SK-MEL-5 (cell line): ENCODE data around the gene SMIM14. TPM values are rescaled to one million over a fixed set of nuclear protein-coding genes. Genes with fewer than 3 reads are reported as not detected.
A peak's percentile ranks its signal among the peaks of the same experiment; 100 is the strongest.
"Not testable (repeated sequence)": the region's sequence is repeated elsewhere in the genome, so short reads cannot be mapped to it uniquely, and the experiment has no call there.

Experiments
- DNase-seq: peaks from one replicate; pipeline ENCODE4 v3.0.0-alpha.2; 2016; ENCODE audit warnings: low read depth, low spot score
- in situ Hi-C: cut with HindIII; loops from 2 replicates; pipeline ENCODE4 v1.10.0; 2016; ENCODE audit warnings: low sequenced_read_pairs, high pct_unique_total_duplicates, low pct_unique_long_range_greater_than_20kb
- total RNA-seq: library from RNA; depleted of rRNA; stranded (reverse); fragments of >200 nt; shearing (Covaris generic); gene quantifications from 2 replicates; pipeline ENCODE4 v1.2.3, GENCODE V29; 2014

Gene SMIM14
- total RNA-seq, 1 experiment from 2014 or later = 13.8 TPM

DNA sequence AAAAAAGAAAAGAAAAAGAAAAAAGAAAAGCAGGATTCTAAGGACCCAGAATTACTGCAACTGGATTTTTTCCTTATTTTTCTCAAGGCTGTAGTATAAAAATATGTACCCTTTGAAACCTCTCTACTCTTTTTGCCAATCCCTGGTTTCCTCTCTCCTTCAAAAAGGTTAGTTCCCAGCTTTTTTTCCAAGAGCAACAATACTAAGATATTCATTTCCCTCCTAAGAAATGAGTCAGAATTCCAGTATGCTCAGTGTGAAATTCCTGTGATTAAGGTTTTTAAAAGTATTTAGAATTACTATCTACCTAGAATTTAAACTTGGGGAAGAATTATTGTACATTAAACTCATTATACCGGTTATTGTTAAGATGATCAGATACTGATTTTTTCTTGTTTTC lies 22.0 kb downstream of the SMIM14 start:
- no peak for DNase-seq
- in situ Hi-C loops = no loop called here

DNA sequence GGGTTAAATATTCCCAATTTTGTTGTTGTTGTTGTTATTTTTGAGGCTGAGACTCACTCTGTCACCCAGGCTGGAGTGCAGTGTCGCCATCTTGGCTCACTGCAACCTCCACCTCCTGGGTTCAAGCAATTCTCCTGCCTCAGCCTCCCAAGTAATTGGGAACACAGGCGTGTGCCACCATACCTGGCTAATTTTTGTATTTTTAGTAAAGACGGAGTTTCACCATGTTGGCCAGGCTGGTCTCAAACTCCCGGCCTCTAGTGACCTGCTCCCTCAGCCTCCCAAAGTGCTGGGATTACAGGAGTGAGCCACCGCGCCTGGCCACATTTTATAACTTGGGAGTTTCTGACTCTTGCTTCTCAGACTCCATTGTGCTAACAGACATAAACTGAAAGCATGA lies 22.6 kb downstream of the SMIM14 start:
- DNase-seq, in situ Hi-C loops: not testable (repeated sequence)

DNA sequence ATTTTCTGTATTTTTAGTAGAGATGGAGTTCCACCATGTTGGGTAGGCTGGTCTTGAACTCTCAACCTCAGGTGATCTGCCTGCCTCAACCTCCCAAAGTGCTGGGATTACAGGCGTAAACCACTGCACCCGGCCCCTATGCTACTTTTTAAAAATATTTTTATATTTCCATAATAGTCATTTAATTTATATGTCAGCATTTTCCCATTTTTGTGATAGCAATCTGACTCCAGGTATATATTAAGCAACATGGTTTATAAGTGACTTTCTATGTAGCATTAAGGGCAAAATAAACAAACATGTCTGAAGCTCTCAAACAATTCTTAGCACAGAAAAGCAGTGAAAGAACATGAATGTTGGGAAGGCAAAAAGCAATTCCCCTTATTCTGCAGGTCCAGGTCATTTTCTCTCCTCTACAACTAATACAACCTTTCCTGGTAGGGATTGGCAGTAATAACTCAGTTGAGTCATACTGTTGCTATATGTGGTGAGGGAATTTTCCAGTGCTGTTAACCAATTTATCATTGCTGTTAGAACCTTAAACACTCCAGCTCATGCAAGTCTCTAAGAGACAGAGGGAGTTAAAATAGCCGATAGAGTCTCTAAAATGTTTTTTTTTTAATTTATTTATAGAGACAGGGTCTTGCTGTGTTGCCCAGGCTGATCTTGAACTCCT lies 24.0 kb downstream of the SMIM14 start:
- in situ Hi-C loops = no loop called here
- no peak for DNase-seq

DNA sequence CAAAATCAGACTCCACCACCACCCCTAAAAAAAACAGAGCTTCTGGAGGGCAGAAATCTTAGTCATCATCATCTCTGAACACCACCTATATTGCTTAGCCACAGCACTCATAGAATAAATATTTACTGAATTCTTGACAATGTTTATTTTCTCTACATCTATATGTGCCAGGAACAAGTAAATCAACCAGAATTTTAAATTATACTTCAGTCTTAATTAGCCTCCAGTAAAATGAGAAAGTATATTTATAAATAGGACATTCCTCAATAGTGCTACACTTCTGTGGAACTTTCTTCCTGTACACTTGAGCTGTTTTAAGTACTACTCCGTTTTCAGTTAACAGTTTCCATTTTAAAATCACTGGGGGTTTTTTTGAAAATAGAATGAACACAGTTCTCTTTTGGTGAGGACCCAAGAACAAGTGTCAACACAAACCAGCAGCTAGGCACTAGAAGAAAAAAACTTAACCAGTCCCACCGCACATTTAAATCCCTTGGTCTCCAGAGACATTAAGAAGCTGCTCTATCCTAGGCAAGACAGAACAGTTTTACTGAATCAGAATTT lies 25.5 kb downstream of the SMIM14 start:
- in situ Hi-C loops = no loop called here
- no peak for DNase-seq

DNA sequence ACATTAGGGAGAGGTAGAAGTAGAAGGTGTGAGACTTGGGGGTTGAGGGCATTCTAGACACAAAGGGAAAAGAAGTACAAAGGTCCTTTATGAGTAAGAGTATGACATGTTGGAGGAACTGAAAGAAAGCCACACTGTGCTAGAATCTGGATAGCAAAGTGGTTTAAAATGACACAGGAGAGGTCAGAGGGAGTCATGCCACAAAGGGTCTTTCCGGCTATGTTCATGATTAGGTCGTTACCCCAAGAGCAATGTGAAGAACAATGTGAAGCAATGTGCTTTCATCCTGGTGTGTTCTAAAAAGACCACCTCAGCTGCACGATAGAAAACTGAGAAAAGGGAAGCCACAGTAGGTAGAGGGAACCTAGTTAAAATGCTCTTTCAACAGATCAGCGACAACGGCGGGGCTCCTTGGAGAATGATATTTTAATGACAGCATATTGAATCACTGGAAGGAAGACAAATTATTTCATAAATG lies 29.2 kb downstream of the SMIM14 start:
- in situ Hi-C loops = no loop called here

DNA sequence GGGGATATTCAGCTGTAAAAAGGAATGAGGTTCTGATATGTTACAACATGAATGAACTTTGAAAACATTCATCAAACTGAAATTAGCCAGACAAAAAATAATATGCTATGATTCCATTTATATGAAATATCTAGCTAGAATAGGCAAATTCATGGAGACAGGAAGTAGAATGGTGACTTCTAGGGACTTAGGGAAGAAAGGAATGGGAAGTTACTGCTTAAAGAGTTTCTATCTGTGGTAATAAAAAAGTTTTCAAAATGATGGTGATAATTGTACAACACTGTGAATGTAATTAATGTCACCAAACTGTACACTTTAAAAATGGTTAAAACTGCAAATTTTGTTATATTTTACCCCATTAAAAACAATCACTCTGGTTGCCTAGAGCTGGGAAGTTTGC lies 30.2 kb downstream of the SMIM14 start:
- in situ Hi-C loops = no loop called here
- no peak for DNase-seq

More for the DNA sequence above, 29.2 kb downstream of the SMIM14 start:
- DNase-seq = no peak

DNA sequence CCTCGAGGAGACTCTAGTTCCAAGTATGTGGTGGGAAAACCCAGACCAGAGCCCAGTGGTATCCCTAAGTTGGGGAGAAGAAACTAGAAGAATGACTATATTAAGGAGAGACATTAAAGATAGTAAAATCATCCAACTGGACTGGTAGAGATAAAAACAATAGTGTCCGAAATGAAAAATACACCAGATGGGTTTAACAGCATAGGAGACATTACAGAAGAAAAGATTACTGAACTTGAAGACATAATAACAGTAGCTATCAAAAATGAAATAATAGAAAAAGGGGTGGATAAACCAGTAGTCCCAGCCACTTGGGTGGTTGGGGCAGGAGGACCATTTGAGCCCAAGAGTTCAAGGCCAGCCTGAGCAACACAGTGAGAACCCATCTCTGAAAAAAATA lies 31.9 kb downstream of the SMIM14 start:
- no peak for DNase-seq
- in situ Hi-C loops = no loop called here

DNA sequence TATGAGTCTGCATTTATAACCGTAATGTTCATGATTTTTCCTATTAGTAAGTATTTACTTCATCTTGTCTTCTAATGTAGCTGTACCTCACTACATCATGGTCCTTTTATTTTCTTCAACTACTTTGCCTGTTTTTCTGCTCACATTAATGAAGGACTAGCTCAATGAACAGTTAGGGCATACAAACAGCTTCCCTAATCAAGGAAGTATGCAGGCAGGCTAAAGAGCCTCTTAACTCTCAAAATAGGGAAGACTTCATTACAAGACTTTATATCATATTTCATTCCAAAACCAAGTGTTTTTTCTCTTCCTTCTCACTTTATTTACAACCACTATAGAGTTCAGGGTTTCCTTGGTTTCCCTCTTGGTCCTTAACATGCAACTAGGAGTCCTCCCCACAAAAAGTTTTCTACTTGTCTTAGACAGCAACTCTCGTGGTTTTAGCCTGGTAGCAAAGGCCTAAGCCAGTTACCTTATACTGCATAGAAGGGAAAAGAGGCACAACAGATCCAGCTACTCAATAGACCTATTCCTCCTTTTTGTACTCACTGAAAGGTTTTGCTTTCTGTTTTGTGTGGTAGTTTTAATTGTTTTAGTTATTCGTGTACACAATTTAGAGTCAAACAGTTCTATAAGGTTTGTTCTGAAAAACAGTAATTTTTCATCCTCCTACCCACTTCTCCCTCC lies 40.8 kb downstream of the SMIM14 start:
- no peak for DNase-seq
- in situ Hi-C loops = no loop called here

DNA sequence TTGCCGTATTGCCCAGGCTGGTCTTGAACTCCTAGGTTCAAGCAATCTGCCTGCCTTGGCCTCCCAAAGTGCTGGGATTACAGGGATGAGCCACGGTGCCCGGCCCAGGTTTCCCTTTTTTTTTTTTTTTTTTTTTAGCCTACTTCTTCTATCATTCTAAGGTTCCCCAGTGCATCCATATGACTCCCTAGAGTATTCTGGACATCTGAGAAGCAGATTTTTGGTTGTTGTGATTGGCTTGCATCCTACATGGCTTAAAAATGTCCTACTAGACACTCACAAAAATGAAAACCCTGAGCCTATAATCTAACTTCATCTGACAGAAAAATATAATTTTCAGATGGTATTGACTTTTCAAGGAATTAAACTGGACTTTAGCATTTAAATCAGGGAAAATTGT lies 41.7 kb downstream of the SMIM14 start:
- no peak for DNase-seq
- in situ Hi-C loops = no loop called here

DNA sequence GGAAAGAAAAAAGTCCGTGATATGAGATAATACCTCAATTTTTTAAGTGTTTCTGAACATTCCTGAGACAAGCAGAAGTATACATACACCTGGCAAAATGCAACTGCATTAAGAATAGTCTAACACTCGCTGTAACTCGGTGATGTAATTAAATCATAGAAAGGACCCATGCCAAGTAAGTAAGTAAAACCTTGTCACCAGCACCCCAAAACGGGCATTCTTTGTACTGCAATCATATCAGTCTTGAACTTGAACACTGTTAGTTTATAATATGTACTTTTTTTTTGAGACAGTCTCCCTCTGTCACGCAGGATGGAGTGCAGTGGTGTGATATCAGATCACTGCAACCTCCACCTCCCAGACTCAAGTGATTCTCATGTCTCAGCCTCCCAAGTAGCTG lies 47.4 kb downstream of the SMIM14 start:
- peak; percentile 59 for DNase-seq
- in situ Hi-C loops = no loop called here

DNA sequence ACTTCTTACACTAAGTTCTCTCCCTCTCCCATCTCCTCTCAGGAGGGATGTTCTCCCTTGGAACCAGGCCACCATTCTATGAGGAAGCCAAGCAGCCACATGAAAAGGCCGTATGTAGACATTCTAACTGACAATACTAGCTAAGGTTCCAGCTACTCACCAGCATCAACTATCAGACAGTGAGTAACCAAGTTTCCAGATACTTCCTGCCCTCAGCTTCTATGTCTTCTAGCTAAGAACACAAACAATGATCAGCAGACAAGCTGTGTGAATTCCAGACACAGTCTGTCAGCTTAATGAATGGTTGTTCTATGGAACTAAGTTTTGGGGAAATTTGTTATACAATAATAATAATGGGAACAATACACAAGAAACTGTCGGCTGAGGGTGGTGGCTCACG lies 50.8 kb downstream of the SMIM14 start:
- no peak for DNase-seq
- in situ Hi-C loops = no loop called here

DNA sequence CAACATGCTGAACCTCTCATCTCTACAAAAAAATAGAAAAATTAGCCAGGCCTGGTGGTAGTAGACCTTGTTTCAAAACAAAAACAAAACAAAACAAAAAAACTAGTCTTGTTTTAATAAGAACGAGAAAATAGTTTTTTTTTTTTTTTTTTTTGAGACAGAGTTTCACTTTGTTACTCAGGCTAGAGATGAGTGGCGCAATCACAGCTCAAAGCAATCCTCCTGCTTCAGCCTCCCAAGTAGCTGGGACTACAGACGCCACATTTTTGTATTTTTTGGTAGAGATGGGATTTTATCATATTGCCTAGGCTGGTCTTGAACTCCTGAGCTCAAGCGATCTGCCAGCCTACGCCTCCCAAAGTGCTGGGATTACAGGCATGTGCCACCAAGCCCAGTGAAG lies 63.7 kb downstream of the SMIM14 start:
- DNase-seq = no peak
- in situ Hi-C loops = no loop called here

DNA sequence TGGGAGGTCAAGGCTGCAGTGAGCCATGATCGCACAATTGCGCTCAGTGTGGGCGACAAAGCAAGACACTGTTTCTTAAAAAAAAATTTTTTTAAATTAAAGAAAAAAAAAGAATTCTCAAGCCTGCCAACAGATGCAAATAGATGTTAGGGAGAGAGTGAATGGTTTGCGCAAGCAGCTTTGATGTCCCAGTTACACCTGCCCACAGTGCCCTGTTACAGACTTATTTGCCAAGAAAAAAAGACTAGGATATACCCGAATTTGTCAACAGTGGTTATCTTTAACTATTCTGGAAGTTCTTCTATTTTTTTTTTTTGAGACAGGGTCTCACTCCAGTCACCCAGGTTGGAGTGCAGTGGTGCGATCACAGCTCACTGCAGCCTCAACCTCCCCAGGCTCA lies 67.2 kb downstream of the SMIM14 start:
- in situ Hi-C loops = no loop called here

DNA sequence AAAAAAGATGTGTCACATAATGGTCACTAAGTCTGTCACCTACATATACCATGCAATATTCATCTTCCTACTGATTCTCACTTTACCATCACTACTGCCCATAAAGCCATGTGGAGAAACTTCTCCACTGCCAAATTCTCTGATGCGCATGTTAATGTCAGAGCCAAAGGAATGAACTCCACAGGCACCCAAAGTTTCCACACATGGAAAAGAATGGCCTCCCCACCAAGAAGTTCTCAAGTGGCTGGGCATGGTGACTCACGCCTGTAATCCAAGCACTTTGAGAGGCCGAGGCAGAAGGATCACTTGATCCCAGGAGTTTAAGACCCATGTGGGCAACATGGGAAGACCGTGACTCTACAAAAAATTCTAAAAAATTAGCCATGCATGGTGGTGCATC lies 67.6 kb downstream of the SMIM14 start:
- in situ Hi-C loops = no loop called here
- DNase-seq = no peak

More for the DNA sequence above, 67.2 kb downstream of the SMIM14 start:
- DNase-seq = no peak

DNA sequence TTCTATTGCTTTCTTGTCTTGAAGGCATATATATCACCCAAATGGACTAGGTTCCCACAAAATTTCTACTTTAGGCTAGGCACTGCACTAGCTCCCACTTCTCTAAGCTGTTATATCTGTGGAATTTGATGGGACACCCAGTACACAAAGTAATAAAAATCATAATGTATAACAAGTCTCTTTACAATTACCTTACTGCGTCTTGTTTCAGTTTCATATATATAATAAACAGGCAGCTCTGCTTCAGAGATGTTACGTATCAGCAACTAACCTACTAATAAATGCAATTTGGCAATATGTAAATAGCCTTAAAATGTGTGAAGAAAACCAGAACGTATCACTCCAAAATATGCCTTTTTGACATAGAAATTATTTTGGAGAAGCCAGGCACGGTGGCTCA lies 69.5 kb downstream of the SMIM14 start:
- no peak for DNase-seq
- in situ Hi-C loops = no loop called here

DNA sequence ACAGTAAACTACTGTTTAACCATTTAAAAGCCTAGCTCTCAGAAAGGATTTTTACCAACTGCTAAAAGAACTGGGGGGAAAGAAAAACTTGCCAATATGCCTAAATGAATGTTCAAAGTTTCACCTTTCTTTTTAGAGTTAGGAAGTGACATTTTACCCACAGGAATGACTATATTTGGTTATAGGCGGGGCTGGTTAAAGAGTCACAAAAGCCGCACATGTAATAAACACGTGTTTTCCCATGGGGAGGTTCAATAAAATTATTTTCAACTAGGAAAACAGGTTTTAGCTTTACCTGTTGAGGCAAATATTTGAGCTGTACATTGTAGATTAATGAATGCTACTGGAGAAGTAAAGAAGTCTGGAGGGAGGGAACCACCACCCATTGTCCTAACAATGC lies 69.9 kb downstream of the SMIM14 start:
- in situ Hi-C loops = no loop called here
- no peak for DNase-seq

DNA sequence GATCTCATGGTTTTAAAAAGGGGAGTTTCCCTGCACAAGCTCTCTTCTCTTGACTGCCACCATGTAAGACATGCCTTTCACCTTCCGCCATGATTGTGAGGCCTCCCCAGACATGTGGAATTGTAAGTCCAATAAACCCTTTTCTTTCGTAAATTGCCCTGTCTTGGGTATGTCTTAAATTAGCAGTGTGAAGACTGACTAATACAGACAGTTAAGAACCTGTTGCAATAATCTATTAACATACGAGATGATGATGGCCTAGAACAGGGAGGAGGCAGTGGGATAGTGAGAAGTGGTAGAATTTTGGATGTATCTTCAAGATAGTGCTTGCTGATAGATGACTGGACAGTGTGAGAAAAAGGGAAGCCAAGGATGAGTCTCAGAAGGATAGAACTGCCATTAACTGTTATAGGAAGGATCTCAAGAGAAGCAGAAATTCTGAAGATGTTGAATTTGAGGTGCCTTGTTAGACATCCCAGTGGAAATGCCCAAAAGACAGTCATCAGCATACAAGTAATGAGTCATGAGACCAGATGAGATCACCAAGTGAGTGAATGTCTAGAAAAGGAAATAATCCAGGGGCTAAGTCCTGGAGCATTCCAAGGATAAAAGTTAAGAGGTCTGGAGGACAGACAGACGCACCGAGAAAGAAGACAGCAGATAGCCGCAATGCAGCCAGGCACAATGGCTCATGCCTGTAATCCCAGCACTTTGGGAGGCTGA lies 72.6 kb downstream of the SMIM14 start:
- in situ Hi-C loops = no loop called here

DNA sequence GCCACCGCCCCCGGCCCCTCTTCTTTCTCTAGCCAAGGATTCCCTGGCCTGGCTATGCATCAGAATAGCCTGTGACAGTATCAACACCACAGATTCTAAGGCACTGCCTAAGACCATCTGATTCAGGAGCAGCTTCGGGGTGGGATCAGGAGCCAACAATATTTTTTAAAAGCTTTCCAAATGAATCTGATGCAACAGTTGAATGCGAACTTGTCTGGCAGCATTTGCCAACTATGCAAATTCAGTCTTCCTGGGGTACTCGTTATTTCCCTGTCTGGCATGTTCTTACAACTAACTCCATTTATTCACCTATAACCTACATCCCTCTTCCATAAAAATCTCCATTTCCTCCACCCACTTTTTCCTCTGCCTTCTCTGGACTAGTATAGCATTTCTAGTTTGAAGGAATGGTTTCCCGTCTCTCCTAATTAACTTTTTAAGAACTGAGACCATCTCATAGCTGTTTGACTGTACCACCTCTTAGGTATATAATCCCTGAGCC lies 75.3 kb downstream of the SMIM14 start:
- in situ Hi-C loops = no loop called here
- no peak for DNase-seq

More for the DNA sequence above, 72.6 kb downstream of the SMIM14 start:
- no peak for DNase-seq
